Neutrophil (primary cell): Measurements from ENCODE around the gene NSG1.

Experiments
- H3K27ac ChIP-seq: fragments of 200-600 bp; sonication (generic); 2 replicates; pipeline ENCODE4 v1.5.1; 2016; ENCODE audit warnings: mild to moderate bottlenecking, moderate library complexity
- H3K27me3 ChIP-seq: fragments of 200-600 bp; sonication (generic); 2 replicates; pipeline ENCODE4 v1.6.0; 2016; ENCODE audit warnings: mild to moderate bottlenecking
- H3K36me3 ChIP-seq: fragments of 200-600 bp; sonication (generic); 2 replicates; pipeline ENCODE4 v1.5.1; 2017
- H3K4me1 ChIP-seq, 2 experiments: fragments of 200-600 bp in 1 of 2; sonication (generic) in 1 of 2; 1 replicate in 1 of 2; 2 replicates in 1 of 2; pipeline versions ENCODE4 v1.5.1 to v1.6.1; 2013 to 2016; ENCODE audit warnings: low read depth in 1 of 2, low read length in 1 of 2, mild to moderate bottlenecking in 1 of 2, moderate library complexity in 1 of 2; ENCODE audit not compliant: control insufficient read depth in 1 of 2, insufficient read depth in 1 of 2
- H3K4me3 ChIP-seq, 2 experiments: fragments of 200-600 bp in 1 of 2; sonication (generic) in 1 of 2; 1 replicate in 1 of 2; 2 replicates in 1 of 2; pipeline ENCODE4 v1.5.1; 2013 to 2016; ENCODE audit warnings: low read depth in 1 of 2, low read length in 1 of 2, mild to moderate bottlenecking in 1 of 2, moderate library complexity in 1 of 2
- H3K9me3 ChIP-seq: fragments of 200-600 bp; sonication (generic); 2 replicates; pipeline ENCODE4 v1.5.1; 2016
- TF ChIP-seq, protein P1 (sequence below): fragments of 200-600 bp; sonication (generic); IDR thresholded peaks from 2 replicates; pipeline ENCODE4 v1.5.1; 2016; ENCODE audit warnings: antibody characterized with exemption

NSG1 gene

DNA sequence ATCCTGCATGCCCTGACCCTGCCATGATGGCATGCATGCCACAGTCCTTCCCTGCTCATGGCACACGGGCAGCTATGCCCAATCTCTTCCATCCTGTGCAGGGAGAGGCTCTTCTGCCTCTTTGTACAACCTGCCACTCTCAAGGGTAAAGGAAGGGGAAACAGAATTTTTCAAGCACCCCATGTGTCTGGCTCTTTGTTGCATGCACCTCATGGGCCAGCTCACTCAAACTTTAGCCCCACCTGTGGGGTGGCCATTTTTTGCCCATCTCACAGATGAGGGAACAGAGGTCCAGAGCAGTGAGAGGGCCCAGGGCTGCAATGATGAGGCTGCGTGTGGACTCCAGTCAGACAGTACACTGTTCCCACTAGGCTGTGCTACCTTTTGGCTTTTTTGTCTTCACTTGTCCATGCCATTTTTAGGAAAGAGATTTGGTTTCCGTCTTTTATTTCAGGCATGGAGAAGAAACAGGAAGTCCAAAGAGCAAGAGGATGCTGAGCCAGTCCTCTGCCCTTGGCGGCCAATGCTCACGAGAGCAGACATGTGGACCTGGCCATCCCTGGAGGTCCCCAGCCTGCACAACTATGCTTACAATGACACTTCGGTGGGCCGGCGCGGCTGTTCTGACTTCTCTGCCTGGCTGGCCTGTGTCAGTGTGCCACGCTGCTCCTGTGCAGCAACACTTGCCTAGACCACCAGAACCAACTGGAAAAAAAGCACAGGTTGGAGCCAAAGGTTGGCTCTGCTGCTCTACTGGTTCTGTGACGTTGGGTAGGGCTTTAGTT, 45.6 kb downstream of the NSG1 start:
- Histone ChIP-seq H3K4me1 (no peaks in the 10 kb centered on the region), H3K9me3 (no peaks in the 10 kb centered on the region), H3K27me3 (no peaks in the 10 kb centered on the region), H3K27ac (no peak overlapping the region), H3K36me3 (peaks cover 49% of the 10 kb centered on the region), H3K4me3 (no peak overlapping the region)
- TF ChIP-seq, protein P1, sequence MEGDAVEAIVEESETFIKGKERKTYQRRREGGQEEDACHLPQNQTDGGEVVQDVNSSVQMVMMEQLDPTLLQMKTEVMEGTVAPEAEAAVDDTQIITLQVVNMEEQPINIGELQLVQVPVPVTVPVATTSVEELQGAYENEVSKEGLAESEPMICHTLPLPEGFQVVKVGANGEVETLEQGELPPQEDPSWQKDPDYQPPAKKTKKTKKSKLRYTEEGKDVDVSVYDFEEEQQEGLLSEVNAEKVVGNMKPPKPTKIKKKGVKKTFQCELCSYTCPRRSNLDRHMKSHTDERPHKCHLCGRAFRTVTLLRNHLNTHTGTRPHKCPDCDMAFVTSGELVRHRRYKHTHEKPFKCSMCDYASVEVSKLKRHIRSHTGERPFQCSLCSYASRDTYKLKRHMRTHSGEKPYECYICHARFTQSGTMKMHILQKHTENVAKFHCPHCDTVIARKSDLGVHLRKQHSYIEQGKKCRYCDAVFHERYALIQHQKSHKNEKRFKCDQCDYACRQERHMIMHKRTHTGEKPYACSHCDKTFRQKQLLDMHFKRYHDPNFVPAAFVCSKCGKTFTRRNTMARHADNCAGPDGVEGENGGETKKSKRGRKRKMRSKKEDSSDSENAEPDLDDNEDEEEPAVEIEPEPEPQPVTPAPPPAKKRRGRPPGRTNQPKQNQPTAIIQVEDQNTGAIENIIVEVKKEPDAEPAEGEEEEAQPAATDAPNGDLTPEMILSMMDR, result no peak

DNA sequence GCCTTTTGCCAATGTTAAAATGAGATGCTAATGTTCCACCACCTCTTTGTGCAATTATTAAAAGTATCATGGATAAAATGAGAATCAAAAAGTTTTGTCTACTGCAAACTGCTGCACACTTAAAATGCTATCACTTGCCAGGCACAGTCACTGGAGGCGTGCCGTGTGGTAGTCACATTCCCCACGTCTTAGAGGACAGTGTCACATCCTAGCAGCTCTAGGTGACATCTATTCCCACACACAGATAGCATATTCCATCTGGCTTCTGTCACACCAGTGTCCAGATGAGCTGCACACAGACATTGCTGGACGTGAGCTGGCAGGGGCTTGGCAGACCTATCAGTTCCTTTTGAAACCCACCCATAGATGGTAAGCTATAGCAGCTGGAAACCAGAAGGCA, 47.0 kb downstream of the NSG1 start:
- TF ChIP-seq, protein P1, result no peak
- no peaks in the 10 kb centered on the region for H3K9me3 ChIP-seq
- no peak overlapping the region for H3K27ac ChIP-seq
- H3K4me3 ChIP-seq, result no peak overlapping the region
- H3K36me3 ChIP-seq, result peaks cover 47% of the 10 kb centered on the region
- H3K27me3 ChIP-seq, result no peaks in the 10 kb centered on the region
- no peaks in the 10 kb centered on the region for H3K4me1 ChIP-seq

DNA sequence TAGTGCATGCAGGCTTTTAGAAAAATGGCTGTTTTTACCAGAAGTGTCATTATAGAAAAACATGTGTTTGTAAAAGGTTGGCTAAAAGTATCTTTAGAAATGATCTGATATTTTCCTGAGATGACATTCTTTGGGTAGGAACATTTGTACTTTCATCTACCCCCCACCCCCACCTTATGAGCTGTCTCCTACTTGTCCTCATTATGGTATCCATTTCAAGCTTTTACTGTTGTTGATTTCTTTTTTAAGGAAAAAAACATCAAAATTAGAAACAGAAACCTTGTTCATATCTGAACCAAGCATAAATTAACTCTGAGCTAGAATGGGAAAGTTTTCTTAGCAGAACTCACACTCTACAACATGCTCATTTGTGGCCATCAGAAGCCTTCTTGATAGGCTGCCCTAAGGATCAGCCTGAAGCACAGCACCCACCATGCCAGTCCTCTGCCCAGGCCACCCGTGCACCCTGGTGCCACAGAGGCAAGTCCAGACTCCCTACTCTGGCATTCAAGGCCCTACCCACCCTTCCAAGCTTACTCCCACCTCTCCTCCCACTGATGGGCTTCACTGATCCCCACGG, 49.4 kb downstream of the NSG1 start:
- Histone ChIP-seq H3K4me1 (no peaks in the 10 kb centered on the region), H3K9me3 (no peaks in the 10 kb centered on the region), H3K36me3 (peaks cover 45% of the 10 kb centered on the region), H3K27ac (no peak overlapping the region), H3K27me3 (no peaks in the 10 kb centered on the region), H3K4me3 (no peak overlapping the region)
- TF ChIP-seq, protein P1, result no peak

DNA sequence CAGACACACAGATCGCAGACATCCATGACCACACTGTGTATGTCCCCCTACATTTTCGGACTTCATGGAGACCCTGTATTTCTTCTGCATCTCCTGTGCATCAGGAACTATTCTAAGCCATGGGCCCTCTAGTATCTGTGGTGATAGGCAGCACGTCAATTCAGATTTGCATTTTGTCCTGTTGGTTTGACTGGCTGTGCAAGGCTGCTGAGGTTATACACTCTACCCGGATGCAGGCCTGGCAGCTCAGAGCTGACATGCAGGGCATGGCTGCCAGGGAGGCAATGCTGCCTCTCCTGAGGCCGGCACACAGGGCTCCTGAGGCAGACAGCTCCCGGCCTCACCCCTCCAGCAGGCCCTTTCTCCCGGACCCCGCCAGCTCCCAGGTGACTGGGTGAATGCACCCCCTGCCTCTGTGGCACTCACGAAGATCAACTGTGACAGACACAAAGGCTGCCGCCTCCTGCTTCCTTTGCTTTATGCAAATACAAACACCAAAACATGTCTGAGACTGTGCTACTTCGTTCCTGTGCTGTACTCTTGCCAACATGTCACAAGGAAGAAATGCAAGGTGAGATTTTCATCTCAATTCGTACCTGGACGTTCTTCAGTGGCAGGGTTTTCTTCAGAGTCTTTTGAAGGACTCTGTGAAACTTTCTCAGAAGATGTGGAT, 51.0 kb downstream of the NSG1 start:
- Histone ChIP-seq H3K9me3 (no peaks in the 10 kb centered on the region), H3K27ac (no peak overlapping the region), H3K36me3 (peaks cover 36% of the 10 kb centered on the region), H3K27me3 (no peaks in the 10 kb centered on the region), H3K4me3 (no peak overlapping the region), H3K4me1 (no peaks in the 10 kb centered on the region)
- TF ChIP-seq, protein P1, result no peak

DNA sequence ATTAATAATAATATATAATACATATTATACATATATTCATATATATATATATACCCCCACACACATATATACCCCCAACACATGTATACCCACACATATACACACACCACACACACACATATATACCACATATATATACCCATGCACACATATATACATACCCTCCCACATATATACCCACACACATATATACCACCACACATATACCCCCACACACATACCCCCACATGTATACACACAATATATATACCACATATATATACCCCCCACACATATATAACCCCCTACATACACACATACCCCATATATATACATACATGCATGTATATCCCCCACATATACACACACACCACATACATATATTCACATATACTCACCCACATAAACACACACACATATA, 52.0 kb downstream of the NSG1 start:
- Histone ChIP-seq H3K4me3 (no peak overlapping the region), H3K4me1 (no peaks in the 10 kb centered on the region), H3K27ac (no peak overlapping the region), H3K36me3 (peaks cover 31% of the 10 kb centered on the region), H3K27me3 (no peaks in the 10 kb centered on the region), H3K9me3 (no peaks in the 10 kb centered on the region)
- TF ChIP-seq, protein P1, result no peak
